Fibroblast of pulmonary artery (primary cell): ENCODE data around the gene AURKB.
A peak's percentile ranks its signal among the peaks of the same experiment; 100 is the strongest.

ENCODE experiments used
- DNase-seq: peaks from one replicate; pipeline ENCODE4 v3.0.0-alpha.2; 2010; ENCODE audit warnings: low read depth
- H3K4me3 ChIP-seq: replicated peaks from 2 replicates; pipeline ENCODE4 v1.5.1; 2011; ENCODE audit warnings: low read depth, mild to moderate bottlenecking, control low read depth, low read length, moderate library complexity
- TF ChIP-seq, protein P1 (sequence below): IDR thresholded peaks from 2 replicates; pipeline ENCODE4 v1.5.1; 2011; ENCODE audit warnings: mild to moderate bottlenecking, control low read depth, low read length, inconsistent platforms; ENCODE audit errors: missing control alignments

The AURKB gene

DNA sequence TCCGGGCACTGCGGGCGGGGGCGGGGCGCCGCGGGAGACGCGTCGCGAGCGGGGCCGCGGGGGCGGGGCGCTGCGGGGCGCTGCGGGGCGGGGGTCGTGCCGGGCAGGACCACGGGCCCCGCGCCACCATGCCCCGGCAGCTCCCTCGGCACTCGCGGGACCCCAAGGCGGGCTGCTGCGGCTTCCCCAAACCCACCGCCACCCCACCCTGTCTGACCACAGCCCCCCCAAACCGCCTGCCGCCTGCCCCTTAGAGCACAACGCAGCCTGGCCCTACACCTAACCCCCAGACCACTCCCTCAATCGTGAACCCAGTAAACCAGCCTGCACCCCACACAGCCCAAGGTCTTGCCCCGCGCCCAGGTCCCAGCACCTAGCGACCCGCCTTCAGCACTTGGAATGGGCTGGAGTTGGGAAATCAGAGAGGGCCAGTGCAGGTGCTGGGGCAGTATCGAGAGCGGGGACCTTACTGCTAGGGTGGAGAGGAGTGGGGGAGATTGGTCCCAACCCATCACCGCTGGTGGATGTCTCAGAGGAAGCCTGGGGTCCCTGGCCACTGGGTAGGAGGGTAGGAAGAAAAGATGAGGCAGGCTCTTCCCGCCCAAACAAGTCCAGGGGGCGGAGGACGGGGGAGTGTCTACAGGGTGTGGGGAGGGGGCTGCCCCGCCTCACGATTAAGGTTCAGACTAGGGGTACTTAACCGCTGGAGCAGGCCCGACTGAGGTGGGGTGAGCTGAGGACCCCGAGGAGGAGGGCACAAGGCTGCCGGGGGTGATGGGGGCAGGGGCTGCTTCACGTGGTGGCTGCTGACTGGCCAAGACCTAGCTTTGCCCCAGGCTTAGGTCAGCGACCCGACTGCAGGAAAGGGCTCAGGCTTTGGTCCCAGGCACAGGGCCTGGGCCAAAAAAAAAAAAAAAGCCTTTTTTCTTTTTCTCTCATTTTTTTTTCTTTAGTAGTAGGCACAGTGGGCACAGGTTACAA, 47.1 kb downstream of the AURKB start:
- TF ChIP-seq, protein P1, sequence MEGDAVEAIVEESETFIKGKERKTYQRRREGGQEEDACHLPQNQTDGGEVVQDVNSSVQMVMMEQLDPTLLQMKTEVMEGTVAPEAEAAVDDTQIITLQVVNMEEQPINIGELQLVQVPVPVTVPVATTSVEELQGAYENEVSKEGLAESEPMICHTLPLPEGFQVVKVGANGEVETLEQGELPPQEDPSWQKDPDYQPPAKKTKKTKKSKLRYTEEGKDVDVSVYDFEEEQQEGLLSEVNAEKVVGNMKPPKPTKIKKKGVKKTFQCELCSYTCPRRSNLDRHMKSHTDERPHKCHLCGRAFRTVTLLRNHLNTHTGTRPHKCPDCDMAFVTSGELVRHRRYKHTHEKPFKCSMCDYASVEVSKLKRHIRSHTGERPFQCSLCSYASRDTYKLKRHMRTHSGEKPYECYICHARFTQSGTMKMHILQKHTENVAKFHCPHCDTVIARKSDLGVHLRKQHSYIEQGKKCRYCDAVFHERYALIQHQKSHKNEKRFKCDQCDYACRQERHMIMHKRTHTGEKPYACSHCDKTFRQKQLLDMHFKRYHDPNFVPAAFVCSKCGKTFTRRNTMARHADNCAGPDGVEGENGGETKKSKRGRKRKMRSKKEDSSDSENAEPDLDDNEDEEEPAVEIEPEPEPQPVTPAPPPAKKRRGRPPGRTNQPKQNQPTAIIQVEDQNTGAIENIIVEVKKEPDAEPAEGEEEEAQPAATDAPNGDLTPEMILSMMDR, result no peak
- peak overlapping the region; percentile 53 for H3K4me3 ChIP-seq
- DNase-seq, result no peak

DNA sequence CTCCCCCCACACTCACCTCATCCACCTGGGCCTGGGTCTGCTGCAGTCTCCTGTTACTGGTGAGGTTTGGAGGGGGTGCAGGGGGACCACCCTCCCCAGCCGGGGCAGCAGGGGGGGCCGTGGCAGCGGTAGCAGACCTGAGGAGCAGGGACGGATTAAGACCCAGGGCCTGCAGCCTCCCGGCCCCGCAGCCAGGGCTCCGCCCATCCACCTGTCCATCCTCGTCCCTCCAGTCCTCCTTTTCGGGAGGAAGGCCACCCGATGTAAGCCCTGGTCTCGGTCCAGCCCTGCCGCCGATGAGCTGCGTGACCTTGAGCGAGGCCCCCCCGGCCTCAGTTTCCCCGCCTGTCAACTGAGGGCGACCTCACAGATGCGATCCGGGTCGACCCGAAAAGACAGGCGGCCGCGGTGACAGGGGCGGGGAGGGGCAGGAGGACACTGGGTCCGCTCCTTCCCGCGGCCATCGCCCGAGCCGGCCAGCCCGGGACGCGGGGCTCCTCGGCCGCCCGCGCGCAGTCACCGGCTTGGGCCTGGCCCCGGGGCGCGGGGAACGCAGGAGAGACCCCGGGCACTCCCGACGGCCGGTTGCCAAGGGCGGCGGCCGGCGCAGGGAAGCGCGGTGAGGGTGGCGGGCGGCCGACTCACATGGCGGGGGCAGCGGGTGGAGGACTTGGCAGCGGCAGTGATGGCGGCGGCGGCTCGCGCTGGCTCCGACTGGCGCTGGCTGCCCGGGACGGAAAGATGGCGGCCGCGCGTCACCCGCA, 48.0 kb downstream of the AURKB start, which contains the start of gene VAMP2:
Gene VAMP2, minus strand, starts transcription at position 716 of the 764 bp plus-strand sequence. Its CDS starts 69 bp downstream, at position 647.
- DNase-seq, result peak; percentile 70
- TF ChIP-seq, protein P1, result no peak

DNA sequence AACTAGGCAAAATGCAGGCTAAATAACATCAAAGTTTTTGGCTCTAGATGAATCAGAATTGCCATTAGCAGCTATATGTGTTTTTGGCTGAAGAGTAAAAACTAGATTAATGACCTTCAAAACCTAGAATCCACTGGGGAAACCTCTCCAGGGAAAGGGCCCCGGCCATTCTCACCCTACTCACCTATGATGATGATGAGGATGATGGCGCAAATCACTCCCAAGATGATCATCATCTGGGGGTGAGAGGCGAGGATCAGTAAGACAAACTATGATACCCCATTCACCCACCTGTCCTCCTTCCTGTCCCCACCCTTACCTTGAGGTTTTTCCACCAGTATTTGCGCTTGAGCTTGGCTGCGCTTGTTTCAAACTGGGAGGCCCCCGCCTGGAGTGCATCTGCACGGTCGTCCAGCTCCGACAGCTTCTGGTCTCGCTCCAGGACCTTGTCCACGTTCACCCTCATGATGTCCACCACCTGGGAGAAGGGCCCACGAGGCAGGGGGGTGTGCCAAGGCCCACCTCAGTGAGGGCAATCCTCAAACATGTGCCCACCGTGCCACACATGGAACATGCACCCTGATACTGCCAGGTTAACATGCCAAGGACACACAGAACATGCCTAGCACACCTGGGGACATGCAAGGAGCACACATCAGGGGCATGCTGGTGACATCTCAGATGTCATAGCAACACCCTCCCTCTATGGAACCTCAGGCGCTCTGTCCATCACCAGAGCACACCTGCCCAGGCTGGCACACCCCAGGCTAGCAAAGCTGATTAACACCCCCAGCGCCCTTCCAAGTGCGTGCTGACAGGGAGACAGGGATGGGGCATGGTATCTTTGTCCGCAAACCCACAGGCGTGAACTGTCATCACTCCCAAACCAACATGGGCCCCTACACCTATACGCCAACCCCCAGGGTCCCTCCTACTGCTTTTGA, 48.8 kb downstream of the AURKB start:
- DNase-seq, result no peak
- TF ChIP-seq, protein P1, result no peak
- peak overlapping the region; percentile 88 for H3K4me3 ChIP-seq

More for the DNA sequence above, 48.0 kb downstream of the AURKB start, which contains the start of gene VAMP2:
- H3K4me3 ChIP-seq, result peak within 1 kb of the TSS; percentile 88

DNA sequence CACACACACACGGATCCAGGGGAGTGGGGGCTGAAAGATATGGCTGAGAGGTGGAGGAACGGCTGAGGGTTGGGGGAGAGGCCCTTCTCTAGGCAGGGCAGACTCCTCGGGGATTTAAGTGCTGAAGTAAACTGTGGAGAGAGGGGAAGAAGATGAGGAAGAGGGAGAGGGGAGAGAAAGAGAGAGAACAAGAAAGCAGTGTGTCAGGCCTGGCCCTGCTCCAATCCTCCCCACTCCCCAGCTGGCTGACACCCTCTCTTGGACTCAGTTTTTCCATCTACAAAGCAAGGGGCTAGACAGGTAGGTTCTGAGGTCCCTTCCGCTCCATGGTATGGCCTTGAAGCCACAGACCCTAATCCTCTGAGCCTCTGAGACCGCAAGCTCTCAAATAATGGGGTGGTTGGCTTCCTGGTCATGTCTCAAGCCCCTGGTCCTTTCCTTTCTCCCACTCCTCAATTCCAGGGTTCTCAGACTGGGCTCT, 49.6 kb downstream of the AURKB start:
- peak overlapping the region; percentile 12 for H3K4me3 ChIP-seq
- TF ChIP-seq, protein P1, result no peak
- DNase-seq, result no peak

DNA sequence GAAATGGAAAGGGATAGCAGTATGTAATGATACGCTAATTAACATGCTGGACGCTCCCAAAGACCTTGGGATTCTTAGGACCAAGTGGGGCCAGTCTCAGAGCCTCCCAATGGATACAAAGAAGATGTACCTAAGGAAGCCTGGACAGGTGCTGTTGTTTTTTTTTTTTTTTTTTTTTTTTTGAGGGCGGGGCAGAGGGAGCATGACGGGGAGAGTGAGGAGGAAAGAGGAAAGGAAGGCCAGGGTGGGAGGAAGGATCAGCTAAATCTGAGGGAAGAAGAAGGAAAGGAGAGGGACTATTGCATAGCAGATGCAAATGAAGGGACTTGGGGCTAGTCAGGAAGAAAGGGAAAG, 50.2 kb downstream of the AURKB start:
- TF ChIP-seq, protein P1, result no peak

More for the DNA sequence above, 50.2 kb downstream of the AURKB start:
- DNase-seq, result no peak
- H3K4me3 ChIP-seq, result no peak overlapping the region
